Panc1 (cell line): ENCODE measurements around the gene GBX1. TPM values are rescaled to one million over a fixed set of nuclear protein-coding genes. Genes with fewer than 3 reads are reported as not detected.

Experiments
- ATAC-seq: fragments of 200-7000 bp; cut with Tn5 transposase; 2 replicates; pipeline ENCODE4 v1.9.1; 2020; ENCODE audit warnings: mild to moderate bottlenecking, moderate library complexity
- BruUV-seq: library from RNA; stranded (reverse); fragments of 400-500 nt; replicated peaks from 2 replicates; lab custom pipeline; 2021; lab: Mats Ljungman, UMichigan
- CTCF ChIA-PET: fragments of 300-600 bp; sonication (Branson Sonifier 250); formaldehyde crosslinking; loops from one replicate; lab custom pipeline; 2022; ENCODE audit warnings: antibody characterized with exemption; lab: Charles Lee
- POLR2A ChIA-PET: fragments of 300-600 bp; sonication (Branson Sonifier 250); formaldehyde crosslinking; loops from one replicate; lab custom pipeline; 2022; ENCODE audit warnings: antibody characterized with exemption; lab: Charles Lee
- DNase-seq: peaks from one replicate; pipeline ENCODE4 v3.0.0-alpha.2; 2010; ENCODE audit warnings: low read depth, low spot score
- H3K27ac ChIP-seq: 2 replicates; pipeline ENCODE4 v1.5.1; 2011; ENCODE audit warnings: mild to moderate bottlenecking, low read length, inconsistent platforms
- H3K27me3 ChIP-seq: fragments of 200-500 bp; sonication (Bioruptor generic); 2 replicates; pipeline ENCODE4 v1.6.0; 2014; ENCODE audit warnings: low read length, inconsistent platforms; ENCODE audit not compliant: control insufficient read depth, insufficient read depth
- H3K36me3 ChIP-seq: fragments of 200-500 bp; sonication (Bioruptor generic); 2 replicates; pipeline ENCODE4 v1.5.1; 2014; ENCODE audit warnings: inconsistent platforms, mild to moderate bottlenecking, low read length, moderate library complexity; ENCODE audit not compliant: control insufficient read depth, insufficient read depth
- H3K4me1 ChIP-seq: 2 replicates; pipeline ENCODE4 v1.5.1; 2011; ENCODE audit warnings: inconsistent platforms, mild to moderate bottlenecking, low read length, moderate library complexity; ENCODE audit not compliant: control insufficient read depth, insufficient read depth
- H3K4me3 ChIP-seq, 2 experiments: 2 replicates each; pipeline ENCODE4 v1.5.1; 2011 to 2012; ENCODE audit warnings: low read depth in 2 of 2, low read length in 2 of 2, mild to moderate bottlenecking in 2 of 2, inconsistent platforms in 1 of 2, moderate library complexity in 1 of 2
- H3K9me3 ChIP-seq: fragments of 200-500 bp; sonication (Bioruptor generic); 2 replicates; pipeline ENCODE4 v1.5.1; 2014; ENCODE audit warnings: low read depth, mild to moderate bottlenecking, inconsistent platforms, low read length, moderate library complexity; ENCODE audit not compliant: control insufficient read depth, insufficient read depth
- CTCF ChIP-seq: fragments of 450-650 bp; IDR thresholded peaks from 2 replicates; pipeline ENCODE4 v1.5.1; 2017; ENCODE audit warnings: mild to moderate bottlenecking
- POLR2AphosphoS5 ChIP-seq: IDR thresholded peaks from 2 replicates; pipeline ENCODE4 v1.6.1; 2012; ENCODE audit warnings: mild to moderate bottlenecking, low read depth, low read length, moderate library complexity
- SIN3A ChIP-seq: IDR thresholded peaks from 2 replicates; pipeline ENCODE4 v1.6.1; 2012; ENCODE audit warnings: low read depth, mild to moderate bottlenecking, low read length, moderate library complexity, borderline replicate concordance; ENCODE audit not compliant: insufficient read depth
- TCF7L2 ChIP-seq: IDR thresholded peaks from 2 replicates; pipeline ENCODE4 v1.6.1; 2011; ENCODE audit warnings: mild to moderate bottlenecking, low read depth, low read length, inconsistent platforms
- in situ Hi-C: cut with HindIII; loops from 2 replicates; pipeline ENCODE4 v1.10.0; 2016; ENCODE audit warnings: low sequenced_read_pairs, low pct_unique_long_range_greater_than_20kb
- intact Hi-C: fragments of 100-400 bp; cut with micrococcal nuclease; formaldehyde crosslinking; loops from one replicate; pipeline ENCODE4 v1.10.0; 2022; ENCODE audit not compliant: unreplicated experiment
- total RNA-seq: library from RNA; stranded (reverse); gene quantifications from one replicate; pipeline ENCODE4 v1.2.1, GENCODE V29; 2021; ENCODE audit not compliant: unreplicated experiment
- TF ChIP-seq, protein P1 (sequence below), 2 experiments: IDR thresholded peaks; 2 replicates each; pipeline ENCODE4 v1.6.1; 2011 to 2012; ENCODE audit warnings: low read depth in 2 of 2, control low read depth in 1 of 2, low read length in 1 of 2, mild to moderate bottlenecking in 1 of 2, moderate library complexity in 1 of 2; ENCODE audit not compliant: insufficient read depth in 1 of 2

Gene GBX1
- total RNA-seq, 1 experiment from 2014 or later: not detected

DNA sequence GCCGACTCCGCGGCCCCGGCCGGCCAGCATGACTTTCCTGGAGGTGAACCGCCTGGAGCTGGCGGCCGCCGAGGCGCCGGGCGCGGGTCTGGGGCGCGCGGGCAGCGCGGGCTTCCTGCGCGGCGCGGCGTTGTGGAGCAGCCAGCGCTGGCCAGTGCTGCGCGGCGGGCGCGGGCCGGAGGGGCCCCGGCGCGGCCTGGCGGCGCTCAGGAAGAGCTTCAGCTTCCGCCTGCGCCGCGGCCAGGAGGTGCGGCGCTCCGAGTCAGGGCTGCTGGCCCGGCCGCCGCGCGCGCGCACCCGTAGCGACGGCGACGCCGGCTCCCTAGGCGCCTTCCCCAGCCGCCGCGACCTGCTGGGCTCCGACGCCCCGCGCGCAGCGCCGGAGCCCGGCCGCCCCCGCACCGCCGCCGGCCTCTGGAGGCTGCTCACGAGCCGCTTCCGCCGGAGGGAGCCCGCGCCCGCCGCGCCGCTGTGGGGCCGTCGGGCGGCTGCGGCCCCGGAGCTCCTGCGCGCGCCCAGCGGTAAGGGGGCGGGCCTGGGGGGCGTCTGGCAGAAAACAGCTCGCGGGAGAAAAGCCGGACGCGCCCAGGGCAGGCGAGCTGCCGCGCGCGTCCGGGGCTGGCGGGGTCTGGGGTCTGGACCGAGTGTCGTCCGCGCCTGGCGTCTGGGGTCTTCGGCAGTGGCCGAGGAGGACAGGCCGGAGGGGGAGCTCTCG lies 52.2 kb downstream of the GBX1 start:
- peak overlapping the region in 1 of 2 experiments; percentile 9; a peak in 1 of 4 replicates for H3K4me3 ChIP-seq
- H3K27me3 ChIP-seq: no peaks in the 10 kb centered on the region
- DNase-seq (no peak), ATAC-seq (peak; percentile 45)
- POLR2A ChIA-PET: interaction anchor here (0.6 kb wide), 2 partner anchors 106 to 662 kb away, joined by 3 to 4 read pairs; no protein-coding TSS in a partner anchor
- no peaks in the 10 kb centered on the region for H3K36me3 ChIP-seq
- intact Hi-C loops: no loop called here
- no TSS peak for BruUV-seq
- in situ Hi-C loops: no loop called here
- CTCF ChIA-PET: no interaction called here
- no peaks in the 10 kb centered on the region for H3K9me3 ChIP-seq
- peaks cover 14% of the 10 kb centered on the region for H3K4me1 ChIP-seq
- TF ChIP-seq SIN3A (no peak), TCF7L2 (no peak), POLR2AphosphoS5 (no peak), CTCF (no peak)
- TF ChIP-seq, protein P1, sequence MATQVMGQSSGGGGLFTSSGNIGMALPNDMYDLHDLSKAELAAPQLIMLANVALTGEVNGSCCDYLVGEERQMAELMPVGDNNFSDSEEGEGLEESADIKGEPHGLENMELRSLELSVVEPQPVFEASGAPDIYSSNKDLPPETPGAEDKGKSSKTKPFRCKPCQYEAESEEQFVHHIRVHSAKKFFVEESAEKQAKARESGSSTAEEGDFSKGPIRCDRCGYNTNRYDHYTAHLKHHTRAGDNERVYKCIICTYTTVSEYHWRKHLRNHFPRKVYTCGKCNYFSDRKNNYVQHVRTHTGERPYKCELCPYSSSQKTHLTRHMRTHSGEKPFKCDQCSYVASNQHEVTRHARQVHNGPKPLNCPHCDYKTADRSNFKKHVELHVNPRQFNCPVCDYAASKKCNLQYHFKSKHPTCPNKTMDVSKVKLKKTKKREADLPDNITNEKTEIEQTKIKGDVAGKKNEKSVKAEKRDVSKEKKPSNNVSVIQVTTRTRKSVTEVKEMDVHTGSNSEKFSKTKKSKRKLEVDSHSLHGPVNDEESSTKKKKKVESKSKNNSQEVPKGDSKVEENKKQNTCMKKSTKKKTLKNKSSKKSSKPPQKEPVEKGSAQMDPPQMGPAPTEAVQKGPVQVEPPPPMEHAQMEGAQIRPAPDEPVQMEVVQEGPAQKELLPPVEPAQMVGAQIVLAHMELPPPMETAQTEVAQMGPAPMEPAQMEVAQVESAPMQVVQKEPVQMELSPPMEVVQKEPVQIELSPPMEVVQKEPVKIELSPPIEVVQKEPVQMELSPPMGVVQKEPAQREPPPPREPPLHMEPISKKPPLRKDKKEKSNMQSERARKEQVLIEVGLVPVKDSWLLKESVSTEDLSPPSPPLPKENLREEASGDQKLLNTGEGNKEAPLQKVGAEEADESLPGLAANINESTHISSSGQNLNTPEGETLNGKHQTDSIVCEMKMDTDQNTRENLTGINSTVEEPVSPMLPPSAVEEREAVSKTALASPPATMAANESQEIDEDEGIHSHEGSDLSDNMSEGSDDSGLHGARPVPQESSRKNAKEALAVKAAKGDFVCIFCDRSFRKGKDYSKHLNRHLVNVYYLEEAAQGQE (IDR thresholded peaks at IDR 0.05; ENCODE audit: insufficient read depth in 1 of 2, low read depth in 2 of 2, low read length in 1 of 2): no peak
- no peak overlapping the region for H3K27ac ChIP-seq

DNA sequence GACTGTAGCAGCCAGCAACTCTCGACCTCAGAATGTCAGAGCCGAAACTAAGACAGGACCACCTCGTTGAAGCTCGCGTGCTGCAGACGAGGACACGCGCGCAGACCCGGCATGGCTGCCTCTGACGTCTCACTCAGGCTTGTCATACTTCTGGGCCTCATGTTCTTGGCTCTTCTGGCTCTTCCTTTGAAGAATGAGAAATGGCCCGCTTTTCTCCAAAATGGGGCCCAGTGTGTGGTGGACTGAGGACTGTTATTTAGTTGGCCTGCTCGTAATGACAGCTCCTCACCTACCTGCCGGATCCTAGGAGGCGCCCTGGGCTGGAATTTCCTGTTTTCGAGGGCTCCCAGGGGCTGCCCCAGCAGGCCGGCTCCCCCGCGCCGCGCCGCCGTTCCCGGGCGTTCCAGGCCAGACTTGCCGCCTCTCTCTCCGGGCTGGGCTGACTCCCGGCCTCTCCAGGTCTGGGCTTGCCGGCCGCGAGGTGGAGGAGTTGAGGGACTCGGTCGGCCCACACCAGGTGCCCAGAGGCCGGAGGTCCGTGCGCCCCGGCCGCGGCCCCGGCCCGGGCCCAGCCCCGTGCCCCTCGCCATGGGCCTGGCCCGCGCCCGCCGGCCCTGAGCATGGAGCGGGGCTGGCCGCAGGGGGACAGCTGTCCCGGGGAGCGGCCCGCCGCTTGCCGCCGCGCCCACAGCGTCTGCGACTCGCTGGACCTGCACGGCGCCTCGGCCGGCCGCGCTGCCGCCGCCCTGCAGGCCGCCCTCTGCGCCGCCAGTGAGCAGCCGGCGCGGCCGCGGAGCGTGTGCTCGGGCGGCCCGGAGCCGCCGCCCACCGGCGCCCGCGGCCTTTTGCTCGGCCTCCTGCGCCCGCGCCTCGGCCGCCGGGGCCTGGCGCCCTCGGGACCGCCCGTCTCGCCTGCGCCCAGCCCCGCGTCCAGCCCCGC lies 53.1 kb downstream of the GBX1 start:
- no peak for DNase-seq
- no peak for TF ChIP-seq CTCF
- no peak for TF ChIP-seq POLR2AphosphoS5
- TF ChIP-seq SIN3A: no peak
- ChIA-PET CTCF (interaction anchor here (1.0 kb wide), 1 partner anchor 86 kb away, joined by 3 read pairs; the partner anchor contains the start of gene ABCB8), POLR2A (interaction anchor here (0.6 kb wide), 1 partner anchor 663 kb away, joined by 3 read pairs; no protein-coding TSS in a partner anchor)
- Histone ChIP-seq H3K27me3 (no peaks in the 10 kb centered on the region), H3K36me3 (no peaks in the 10 kb centered on the region), H3K4me1 (peaks cover 14% of the 10 kb centered on the region), H3K9me3 (no peaks in the 10 kb centered on the region), H3K4me3 (peak overlapping the region in 1 of 2 experiments; percentile 17; a peak in 3 of 4 replicates), H3K27ac (peak overlapping the region; percentile 65)
- ATAC-seq: peak; percentile 60
- in situ Hi-C loops (no loop called here), intact Hi-C loops (loop anchor here (5.0 kb wide), 2 partner anchors 37 to 217 kb away; no protein-coding TSS in a partner anchor)
- no TSS peak for BruUV-seq
